OCI-LY3 (cell line): ENCODE data around the gene CYP26B1.

ENCODE experiments used
- H2AFZ ChIP-seq: fragments of 200-600, 300-600 bp; shearing (Covaris generic); 2 replicates; pipeline ENCODE4 v1.6.0; 2014; ENCODE audit warnings: antibody characterized with exemption, low read depth, low read length
- H3K27ac ChIP-seq: fragments of 200-600, 300-600 bp; sonication (generic); 2 replicates; pipeline ENCODE4 v1.5.1; 2014; ENCODE audit warnings: mild to moderate bottlenecking, low read length, moderate library complexity, mixed read lengths
- H3K27me3 ChIP-seq: fragments of 200-600, 300-600 bp; sonication (generic); 2 replicates; pipeline ENCODE4 v1.6.1; 2014; ENCODE audit warnings: low read depth, low read length, mixed read lengths
- H3K36me3 ChIP-seq: fragments of 200-600, 300-600 bp; sonication (generic); replicated peaks from 2 replicates; pipeline ENCODE3; 2014; ENCODE audit warnings: low read depth, low read length, mixed read lengths
- H3K4me1 ChIP-seq: fragments of 300-600, 200-600 bp; sonication (generic); 2 replicates; pipeline ENCODE4 v1.6.1; 2014; ENCODE audit warnings: low read length, mixed read lengths
- H3K4me2 ChIP-seq: fragments of 200-600, 300-600 bp; sonication (generic); 2 replicates; pipeline ENCODE4 v1.6.1; 2014; ENCODE audit warnings: low read length, mixed read lengths
- H3K4me3 ChIP-seq: fragments of 300-600, 200-600 bp; sonication (generic); 2 replicates; pipeline ENCODE4 v1.5.1; 2014; ENCODE audit warnings: antibody characterized with exemption, mild to moderate bottlenecking, low read length, moderate library complexity
- H3K79me2 ChIP-seq: fragments of 300-600, 200-600 bp; shearing (Covaris generic); 2 replicates; pipeline ENCODE4 v1.6.1; 2014; ENCODE audit warnings: mild to moderate bottlenecking, low read length, mixed read lengths
- H3K9ac ChIP-seq: fragments of 300-600, 200-600 bp; shearing (Covaris generic); 2 replicates; pipeline ENCODE4 v1.6.0; 2014; ENCODE audit warnings: mild to moderate bottlenecking, low read length, moderate library complexity
- H3K9me3 ChIP-seq: fragments of 200-600, 300-600 bp; shearing (Covaris generic); 2 replicates; pipeline ENCODE4 v1.6.1; 2014; ENCODE audit warnings: low read length, mixed read lengths; ENCODE audit not compliant: insufficient read depth
- H4K20me1 ChIP-seq: fragments of 200-600, 300-600 bp; sonication (generic); 2 replicates; pipeline ENCODE4 v1.6.1; 2016; ENCODE audit warnings: low read length, mixed read lengths; ENCODE audit not compliant: insufficient read depth
- EZH2phosphoT487 ChIP-seq: fragments of 200-600 bp; shearing (Covaris generic); IDR thresholded peaks from 2 replicates; pipeline ENCODE4 v1.6.1; 2018; ENCODE audit warnings: antibody characterized with exemption, mixed run types, low read depth
- TF ChIP-seq, protein P1 (sequence below): fragments of 200-600, 300-600 bp; sonication (generic); IDR thresholded peaks from 2 replicates; pipeline ENCODE4 v1.5.1; 2014; ENCODE audit warnings: antibody characterized with exemption, low read length, low read depth

CYP26B1 gene

DNA sequence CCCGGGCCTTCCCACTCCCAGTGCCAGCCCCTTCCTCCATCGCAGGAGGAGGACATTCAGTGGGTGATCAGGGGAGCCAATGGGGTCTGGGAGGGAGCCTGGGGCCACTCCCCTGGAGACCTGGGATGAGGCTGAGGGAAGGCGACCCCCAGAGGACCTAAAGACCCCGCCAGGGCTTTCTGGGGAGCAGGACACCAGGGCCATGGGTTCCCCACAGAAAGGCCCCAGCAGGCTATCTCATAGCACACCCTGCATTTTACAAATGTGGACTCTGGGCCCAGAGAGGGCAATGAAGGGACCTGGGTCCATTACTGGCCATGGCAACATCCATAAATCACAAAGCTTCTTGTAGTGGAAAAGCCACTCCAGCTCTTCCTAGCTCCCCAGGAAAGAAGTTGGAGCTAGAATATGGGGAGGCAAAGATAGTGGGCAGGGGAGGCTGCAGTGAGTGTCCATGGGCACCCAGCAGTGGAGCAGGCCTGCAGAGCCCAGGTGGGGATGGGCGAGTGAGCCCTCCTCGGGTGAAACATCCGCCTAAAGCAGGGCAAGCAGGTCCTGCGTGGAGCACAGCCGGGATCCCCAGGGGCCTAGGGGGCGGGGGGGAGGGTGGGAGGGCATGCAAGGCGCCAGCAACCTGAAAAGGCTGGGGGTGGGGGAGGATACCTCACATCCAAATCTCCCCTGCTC, 13.8 kb downstream of the CYP26B1 start:
- H3K27me3 ChIP-seq, result no peaks in the 10 kb centered on the region
- H4K20me1 ChIP-seq, result no peaks in the 10 kb centered on the region
- H3K9me3 ChIP-seq, result no peaks in the 10 kb centered on the region
- H3K4me2 ChIP-seq, result no peak overlapping the region
- no peak overlapping the region for H2AFZ ChIP-seq
- no peaks in the 10 kb centered on the region for H3K4me1 ChIP-seq
- H3K4me3 ChIP-seq, result no peak overlapping the region
- no peak overlapping the region for H3K9ac ChIP-seq
- TF ChIP-seq EZH2phosphoT487, result no peak
- TF ChIP-seq, protein P1, sequence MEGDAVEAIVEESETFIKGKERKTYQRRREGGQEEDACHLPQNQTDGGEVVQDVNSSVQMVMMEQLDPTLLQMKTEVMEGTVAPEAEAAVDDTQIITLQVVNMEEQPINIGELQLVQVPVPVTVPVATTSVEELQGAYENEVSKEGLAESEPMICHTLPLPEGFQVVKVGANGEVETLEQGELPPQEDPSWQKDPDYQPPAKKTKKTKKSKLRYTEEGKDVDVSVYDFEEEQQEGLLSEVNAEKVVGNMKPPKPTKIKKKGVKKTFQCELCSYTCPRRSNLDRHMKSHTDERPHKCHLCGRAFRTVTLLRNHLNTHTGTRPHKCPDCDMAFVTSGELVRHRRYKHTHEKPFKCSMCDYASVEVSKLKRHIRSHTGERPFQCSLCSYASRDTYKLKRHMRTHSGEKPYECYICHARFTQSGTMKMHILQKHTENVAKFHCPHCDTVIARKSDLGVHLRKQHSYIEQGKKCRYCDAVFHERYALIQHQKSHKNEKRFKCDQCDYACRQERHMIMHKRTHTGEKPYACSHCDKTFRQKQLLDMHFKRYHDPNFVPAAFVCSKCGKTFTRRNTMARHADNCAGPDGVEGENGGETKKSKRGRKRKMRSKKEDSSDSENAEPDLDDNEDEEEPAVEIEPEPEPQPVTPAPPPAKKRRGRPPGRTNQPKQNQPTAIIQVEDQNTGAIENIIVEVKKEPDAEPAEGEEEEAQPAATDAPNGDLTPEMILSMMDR, result no peak
- no peaks in the 10 kb centered on the region for H3K79me2 ChIP-seq
- no peaks in the 10 kb centered on the region for H3K36me3 ChIP-seq
- no peak overlapping the region for H3K27ac ChIP-seq

DNA sequence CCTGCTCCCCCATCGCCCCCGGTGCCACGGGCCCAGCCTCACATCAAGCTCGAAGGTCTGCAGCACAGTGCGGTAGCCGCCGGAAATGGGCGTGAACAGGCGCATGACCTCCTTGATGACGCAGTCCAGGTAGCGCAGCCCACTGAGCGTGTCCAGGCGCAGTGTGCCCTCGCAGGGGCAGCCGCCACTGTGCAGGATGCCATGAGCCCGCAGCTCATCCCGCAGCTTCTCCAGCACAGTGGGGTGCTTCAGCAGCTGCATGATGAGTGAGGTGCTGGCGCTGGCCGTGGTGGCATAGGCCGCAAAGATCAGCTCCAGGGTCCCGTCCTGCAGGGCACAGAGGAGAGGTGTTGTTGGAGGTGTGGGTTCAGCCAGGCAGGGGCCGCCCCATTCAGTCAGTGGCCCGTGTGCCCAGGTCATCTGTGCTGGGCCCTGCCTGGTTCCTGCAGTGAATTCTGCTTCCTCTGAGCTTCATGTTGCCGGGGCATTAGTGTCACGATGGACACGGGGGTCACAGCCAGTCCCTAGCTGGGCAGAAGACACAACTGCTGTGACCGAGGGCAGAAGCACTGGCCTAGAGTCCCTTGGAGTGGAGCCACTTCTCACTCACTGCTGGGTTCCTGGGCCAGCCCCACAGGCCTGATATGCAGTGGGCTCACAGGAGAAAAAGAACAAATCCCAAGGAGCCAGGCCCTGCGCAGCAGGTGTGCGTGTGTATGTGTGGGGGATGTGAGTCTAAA, 14.5 kb downstream of the CYP26B1 start:
- H3K27ac ChIP-seq, result no peak overlapping the region
- H3K36me3 ChIP-seq, result no peaks in the 10 kb centered on the region
- no peaks in the 10 kb centered on the region for H3K9me3 ChIP-seq
- no peak overlapping the region for H3K4me3 ChIP-seq
- no peak overlapping the region for H2AFZ ChIP-seq
- no peaks in the 10 kb centered on the region for H3K27me3 ChIP-seq
- H3K4me2 ChIP-seq, result no peak overlapping the region
- H4K20me1 ChIP-seq, result no peaks in the 10 kb centered on the region
- no peaks in the 10 kb centered on the region for H3K79me2 ChIP-seq
- H3K9ac ChIP-seq, result no peak overlapping the region
- H3K4me1 ChIP-seq, result no peaks in the 10 kb centered on the region
- no peak for TF ChIP-seq EZH2phosphoT487
- TF ChIP-seq, protein P1, result no peak

DNA sequence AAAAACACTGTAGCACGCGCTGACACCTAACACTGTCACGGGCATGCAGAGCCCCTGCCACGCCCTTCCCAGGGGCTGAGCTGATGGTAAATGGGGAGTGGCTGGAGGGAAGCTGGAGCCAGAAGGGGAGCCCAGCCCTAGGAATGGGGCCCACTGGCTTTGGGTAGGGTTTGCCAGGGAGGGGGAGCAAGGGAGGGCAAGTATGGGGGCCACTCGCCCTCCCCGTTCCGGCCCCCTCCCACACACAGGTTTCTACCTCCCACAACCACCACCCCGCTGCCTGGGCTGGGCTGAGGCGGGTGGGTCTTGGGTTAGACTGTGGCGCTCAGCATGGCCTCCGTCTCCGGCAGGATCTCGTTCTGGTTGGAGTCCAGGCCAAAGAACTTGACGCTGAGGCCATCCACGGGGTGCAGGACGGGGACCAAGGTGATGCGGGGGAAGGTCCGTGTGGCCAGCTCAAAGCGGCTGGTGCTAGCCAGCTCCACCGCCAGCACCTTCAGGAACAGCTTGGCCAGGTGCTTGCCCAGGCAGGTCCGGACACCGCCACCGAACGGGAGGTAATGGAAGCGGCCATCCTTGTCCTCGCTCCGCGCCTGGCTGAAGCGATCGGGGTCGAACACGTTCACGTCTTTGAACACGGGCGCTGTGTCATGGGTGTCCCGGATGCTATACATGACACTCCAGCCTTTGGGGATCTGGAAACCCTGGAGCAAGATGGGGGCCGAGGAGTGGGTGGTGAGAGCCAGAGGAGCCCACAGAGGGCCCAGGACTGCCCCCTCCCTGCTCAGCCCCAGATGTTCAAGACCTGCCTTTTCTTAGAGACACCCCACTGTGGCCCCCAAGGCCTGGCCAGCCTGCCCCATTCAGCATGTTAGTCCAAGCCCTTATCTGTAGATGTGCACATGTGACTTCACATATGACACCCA, 15.5 kb downstream of the CYP26B1 start:
- H3K9me3 ChIP-seq, result no peaks in the 10 kb centered on the region
- no peaks in the 10 kb centered on the region for H4K20me1 ChIP-seq
- no peak overlapping the region for H2AFZ ChIP-seq
- no peak overlapping the region for H3K9ac ChIP-seq
- TF ChIP-seq EZH2phosphoT487, result no peak
- TF ChIP-seq, protein P1, result no peak
- H3K79me2 ChIP-seq, result no peaks in the 10 kb centered on the region
- H3K4me2 ChIP-seq, result no peak overlapping the region
- H3K36me3 ChIP-seq, result no peaks in the 10 kb centered on the region
- no peaks in the 10 kb centered on the region for H3K4me1 ChIP-seq
- H3K27me3 ChIP-seq, result no peaks in the 10 kb centered on the region
- H3K27ac ChIP-seq, result no peak overlapping the region
- H3K4me3 ChIP-seq, result no peak overlapping the region
